CD4-positive, alpha-beta T cell (primary cell): ENCODE results near the gene TNFRSF21. TPM values are rescaled to one million over a fixed set of nuclear protein-coding genes. Genes with fewer than 3 reads are reported as not detected.

Experiments used
- ATAC-seq: fragments of 200-7000 bp; cut with Tn5 transposase; one replicate; pipeline ENCODE4 v1.10.0; 2022; ENCODE audit warnings: mild to moderate bottlenecking; ENCODE audit not compliant: poor library complexity
- CTCF ChIA-PET: fragments of 350-600 bp; sonication (Branson Sonifier 250); formaldehyde crosslinking; loops from one replicate; lab custom pipeline; 2021; ENCODE audit warnings: antibody characterized with exemption, inconsistent platforms; lab: Charles Lee
- POLR2A ChIA-PET: fragments of 350-600 bp; sonication (Branson Sonifier 250); formaldehyde crosslinking; loops from one replicate; lab custom pipeline; 2021; ENCODE audit warnings: antibody characterized with exemption, inconsistent platforms; lab: Charles Lee
- DNase-seq, 14 experiments: peaks; one replicate each; pipeline ENCODE4 v3.0.0-alpha.2; 2013 to 2020; ENCODE audit warnings: mixed read lengths in 2 of 14
- H3K27ac ChIP-seq, 2 donors: one replicate each; pipeline versions ENCODE4 v1.5.1 to v1.7.0; 2013; ENCODE audit warnings: low read length in 2 of 2, low read depth in 1 of 2, mild to moderate bottlenecking in 1 of 2
- H3K27me3 ChIP-seq, 2 experiments: 1 replicate in 1 of 2; 2 replicates in 1 of 2; pipeline versions ENCODE4 v1.6.1 to v1.7.0; 2013; ENCODE audit warnings: low read length in 2 of 2, control low read depth in 1 of 2, mild to moderate bottlenecking in 1 of 2, moderate library complexity in 1 of 2; ENCODE audit not compliant: insufficient read depth in 2 of 2, control insufficient read depth in 1 of 2
- H3K36me3 ChIP-seq: one replicate; pipeline ENCODE4 v1.6.1; 2013; ENCODE audit warnings: low read length, control low read depth; ENCODE audit not compliant: insufficient read depth
- H3K4me1 ChIP-seq: one replicate; pipeline ENCODE4 v1.6.1; 2013; ENCODE audit warnings: low read length, control low read depth; ENCODE audit not compliant: insufficient read depth
- H3K4me3 ChIP-seq: one replicate; pipeline ENCODE4 v1.5.1; 2013; ENCODE audit warnings: mild to moderate bottlenecking, low read length, moderate library complexity
- H3K9me3 ChIP-seq, 2 experiments: 1 replicate in 1 of 2; 2 replicates in 1 of 2; pipeline versions ENCODE4 v1.6.1 to v1.7.0; 2013; ENCODE audit warnings: low read length in 2 of 2, mild to moderate bottlenecking in 2 of 2, control low read depth in 1 of 2, moderate library complexity in 1 of 2; ENCODE audit not compliant: control insufficient read depth in 1 of 2, insufficient read depth in 1 of 2
- H3K27ac Mint-ChIP-seq: one replicate; pipeline ENCODE4 v1.8.0; 2020; ENCODE audit warnings: mixed read lengths
- H3K27me3 Mint-ChIP-seq: one replicate; pipeline ENCODE4 v1.8.0; 2021; ENCODE audit warnings: mixed read lengths
- H3K36me3 Mint-ChIP-seq: one replicate; pipeline ENCODE4 v1.8.0; 2021; ENCODE audit warnings: low read depth, mixed read lengths
- H3K4me1 Mint-ChIP-seq: one replicate; pipeline ENCODE4 v1.8.0; 2021; ENCODE audit warnings: low read depth, mixed read lengths
- H3K4me3 Mint-ChIP-seq: one replicate; pipeline ENCODE4 v1.8.0; 2020; ENCODE audit warnings: mild to moderate bottlenecking, mixed read lengths
- H3K9me3 Mint-ChIP-seq: one replicate; pipeline ENCODE4 v1.8.0; 2020; ENCODE audit warnings: mixed read lengths
- CTCF ChIP-seq: fragments of 200-600 bp; IDR thresholded peaks from one replicate; pipeline ENCODE4 v1.8.0; 2022; ENCODE audit warnings: antibody characterized with exemption, mild to moderate bottlenecking
- intact Hi-C, 2 experiments: fragments of 100-400 bp; cut with DNase I in 1 of 2; cut with micrococcal nuclease in 1 of 2; formaldehyde crosslinking; loops; one replicate each; pipeline versions ENCODE4 v1.15.1 to v1.9.0; 2023 to 2025; cut with DNase I, micrococcal nuclease
- total RNA-seq, 174 experiments: library from RNA in 2 of 174; stranded (reverse) in 2 of 174; gene quantifications; one replicate each; pipeline ENCODE4 v1.2.3 and lab custom pipeline; 2021 to 2026

The TNFRSF21 gene
- total RNA-seq, 2 experiments from 2014 or later: 0.92 to 0.96 TPM

DNA sequence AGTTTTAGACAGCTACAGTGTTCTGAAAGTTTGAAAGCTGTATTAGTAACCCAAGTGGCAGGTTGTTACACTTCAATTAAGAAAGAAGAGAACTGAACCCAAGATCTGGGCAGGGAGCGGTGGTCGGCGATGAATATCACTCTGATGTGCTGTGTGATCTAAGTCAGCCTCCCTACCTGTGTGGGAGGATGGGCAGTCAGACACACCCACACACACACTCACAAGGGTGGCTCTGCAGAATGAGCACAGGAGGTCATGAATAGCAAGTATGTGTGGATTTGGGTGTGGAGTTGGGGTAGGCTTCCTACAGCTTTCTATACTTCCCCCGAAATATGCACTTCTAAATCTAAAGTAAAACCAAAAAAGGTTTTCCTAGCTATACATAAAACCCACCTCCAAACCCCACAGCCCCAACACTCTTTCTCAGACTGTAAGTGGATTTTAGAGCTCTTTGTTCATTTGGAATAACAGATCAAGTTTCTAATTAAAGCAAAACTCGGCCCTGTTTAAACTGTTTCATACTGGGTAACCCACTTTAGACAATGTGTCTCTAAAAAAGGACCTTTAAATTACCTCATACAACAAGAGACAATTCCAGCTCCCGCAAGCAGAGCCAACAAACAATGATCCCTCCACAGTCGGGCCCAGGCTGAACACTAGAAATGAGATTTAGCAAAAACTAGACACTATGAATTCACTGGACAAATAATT lies 19.4 kb downstream of the TNFRSF21 start:
- ChIA-PET CTCF (no interaction called here), POLR2A (no interaction called here)
- ATAC-seq (no peak), DNase-seq (no peak)
- H3K27me3 ChIP-seq: no peaks in the 10 kb centered on the region
- Mint-ChIP-seq H3K4me1 (no peaks in the 10 kb centered on the region), H3K36me3 (no peaks in the 10 kb centered on the region), H3K9me3 (no peaks in the 10 kb centered on the region), H3K27me3 (no peaks in the 10 kb centered on the region), H3K27ac (no peak overlapping the region), H3K4me3 (no peak overlapping the region)
- no peaks in the 10 kb centered on the region for H3K36me3 ChIP-seq
- no peak overlapping the region for H3K27ac ChIP-seq
- H3K9me3 ChIP-seq: peaks cover 0 to 4% of the 10 kb centered on the region in 2 experiments
- H3K4me1 ChIP-seq: no peaks in the 10 kb centered on the region
- H3K4me3 ChIP-seq: no peak overlapping the region
- intact Hi-C loops: no loop called here
- no peak for TF ChIP-seq CTCF

- no peaks in the 10 kb centered on the region for H3K27me3 Mint-ChIP-seq
- no peak overlapping the region for H3K27ac Mint-ChIP-seq
- intact Hi-C loops: no loop called here
- H3K4me3 Mint-ChIP-seq: no peak overlapping the region
- CTCF ChIA-PET: interaction anchor here (0.6 kb wide), 1 partner anchor 265 kb away, joined by 6 read pairs; no protein-coding TSS in a partner anchor
- DNase-seq: no peak
- Histone ChIP-seq H3K27ac (no peak overlapping the region), H3K4me1 (no peaks in the 10 kb centered on the region), H3K27me3 (no peaks in the 10 kb centered on the region), H3K36me3 (no peaks in the 10 kb centered on the region), H3K9me3 (peaks cover 0 to 4% of the 10 kb centered on the region in 2 experiments), H3K4me3 (no peak overlapping the region)
- no peaks in the 10 kb centered on the region for H3K4me1 Mint-ChIP-seq
- no peak for ATAC-seq
- H3K36me3 Mint-ChIP-seq: no peaks in the 10 kb centered on the region
- H3K9me3 Mint-ChIP-seq: no peaks in the 10 kb centered on the region
- POLR2A ChIA-PET: no interaction called here
- TF ChIP-seq CTCF: no peak
These were observed 21.2 kb downstream of the TNFRSF21 start for GRCh38 chr6:47288267-47289090.

DNA sequence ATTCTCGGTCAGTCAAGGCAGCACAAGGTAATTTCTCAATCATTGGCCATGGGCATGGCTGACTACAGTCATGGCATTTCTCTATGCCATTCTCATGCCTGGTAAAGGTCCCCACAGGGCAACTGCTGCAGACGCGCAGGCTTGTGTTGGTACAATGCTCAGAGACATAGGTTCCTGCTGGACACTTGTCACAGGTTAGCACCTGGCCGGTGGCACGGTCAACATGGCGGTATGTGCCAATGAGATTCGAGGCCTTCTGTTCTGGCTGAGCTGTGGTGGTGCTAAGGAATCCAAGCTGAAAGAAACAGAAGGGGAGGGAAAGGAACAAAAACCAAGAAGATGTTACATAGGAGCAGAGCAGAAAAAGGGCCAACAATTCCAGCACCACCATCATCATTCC lies 23.4 kb downstream of the TNFRSF21 start:
- no peak overlapping the region for H3K4me3 Mint-ChIP-seq
- Histone ChIP-seq H3K4me3 (no peak overlapping the region), H3K4me1 (no peaks in the 10 kb centered on the region), H3K27ac (no peak overlapping the region), H3K36me3 (no peaks in the 10 kb centered on the region), H3K9me3 (peaks cover 0 to 4% of the 10 kb centered on the region in 2 experiments), H3K27me3 (no peaks in the 10 kb centered on the region)
- DNase-seq (no peak), ATAC-seq (no peak)
- ChIA-PET POLR2A (no interaction called here), CTCF (no interaction called here)
- intact Hi-C loops: no loop called here
- H3K9me3 Mint-ChIP-seq: no peaks in the 10 kb centered on the region
- TF ChIP-seq CTCF: no peak
- H3K4me1 Mint-ChIP-seq: no peaks in the 10 kb centered on the region
- no peak overlapping the region for H3K27ac Mint-ChIP-seq
- H3K27me3 Mint-ChIP-seq: no peaks in the 10 kb centered on the region
- no peaks in the 10 kb centered on the region for H3K36me3 Mint-ChIP-seq
